Right renal cortex interstitium (tissue), 3 donors: ENCODE data around the gene LMF1. TPM values are rescaled to one million over a fixed set of nuclear protein-coding genes. Genes with fewer than 3 reads are reported as not detected.
"Not testable (repeated sequence)": the region's sequence is repeated elsewhere in the genome, so short reads cannot be mapped to it uniquely, and the experiment has no call there.

Source experiments
- DNase-seq, 3 donors: peaks; one replicate each; pipeline ENCODE4 v3.0.0-alpha.2; 2013; ENCODE audit warnings: low read depth in 3 of 3, low spot score in 2 of 3
- polyA plus RNA-seq, 3 donors: library from polyadenylated mRNA; unstranded; fragments of 120-200 nt; gene quantifications; one replicate each; pipeline ENCODE4 v1.2.1, GENCODE V29; 2013; ENCODE audit not compliant: insufficient read length in 3 of 3

LMF1 gene
- polyA plus RNA-seq, 3 donors, result 13.8 to 16.3 (median 13.9) TPM

DNA sequence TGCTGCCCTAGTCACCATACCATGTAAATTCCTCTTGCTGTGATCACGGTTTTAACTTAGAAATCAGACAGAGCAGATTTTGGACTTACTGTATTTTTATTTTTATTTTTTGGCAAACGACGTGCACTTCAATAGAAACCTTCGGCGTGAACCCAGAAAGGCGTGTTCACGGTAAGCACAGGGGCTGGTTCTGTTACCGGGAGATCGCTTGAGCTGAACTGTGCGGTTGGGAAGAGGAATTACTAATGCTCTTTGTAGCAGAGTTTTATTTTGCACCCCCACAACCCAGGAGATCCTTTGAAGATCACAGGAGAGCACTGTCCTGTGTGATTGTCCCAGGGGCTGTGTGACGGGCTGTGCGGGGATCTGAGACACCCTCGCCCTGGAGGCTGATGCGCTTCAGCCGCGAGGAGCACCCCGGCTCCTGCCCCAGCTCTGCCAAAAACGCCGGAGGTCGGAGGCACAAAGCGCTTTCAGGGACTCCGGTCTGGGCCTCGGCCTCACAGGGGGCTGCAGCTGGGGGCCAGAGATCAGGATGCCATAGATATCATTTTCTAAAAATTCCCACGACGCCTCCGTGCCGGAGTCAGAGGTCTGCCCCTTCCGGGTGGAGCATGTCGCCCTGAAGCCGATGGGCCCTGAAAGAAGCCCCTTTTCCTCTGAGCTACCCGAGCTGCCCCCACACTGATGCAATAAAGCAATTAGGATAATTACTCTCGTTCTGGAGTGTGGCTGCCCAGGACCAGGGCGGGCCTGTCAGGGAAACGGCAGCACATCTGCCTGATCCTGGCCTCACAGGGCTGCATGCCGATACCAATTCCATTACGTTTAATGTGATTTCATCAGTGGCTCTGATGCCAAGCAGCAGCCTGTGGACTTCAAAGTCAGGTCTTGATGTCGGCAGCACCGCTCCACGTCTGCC is 71.8 kb downstream of the LMF1 start:
- no peak for DNase-seq

DNA sequence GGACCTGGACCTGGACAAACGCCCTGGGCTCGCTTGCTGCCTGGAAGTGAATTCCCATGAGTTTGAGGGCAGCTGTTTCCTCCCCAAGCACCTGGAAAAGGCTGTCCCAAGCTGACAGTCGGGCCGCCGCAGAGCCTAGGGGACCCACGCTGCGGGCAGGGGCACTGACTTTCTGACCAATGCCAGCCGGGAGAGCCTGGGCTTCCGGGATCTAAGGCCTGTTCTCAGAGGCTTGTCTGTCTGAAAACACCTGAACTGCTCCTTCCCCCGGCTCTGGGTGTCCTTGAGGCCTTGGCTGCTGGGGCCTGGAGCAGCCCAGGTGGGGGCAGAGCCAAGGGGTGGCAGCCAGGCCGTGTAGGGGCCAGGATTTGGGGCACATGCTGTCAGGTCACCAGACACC is 72.6 kb downstream of the LMF1 start:
- DNase-seq, result no peak

DNA sequence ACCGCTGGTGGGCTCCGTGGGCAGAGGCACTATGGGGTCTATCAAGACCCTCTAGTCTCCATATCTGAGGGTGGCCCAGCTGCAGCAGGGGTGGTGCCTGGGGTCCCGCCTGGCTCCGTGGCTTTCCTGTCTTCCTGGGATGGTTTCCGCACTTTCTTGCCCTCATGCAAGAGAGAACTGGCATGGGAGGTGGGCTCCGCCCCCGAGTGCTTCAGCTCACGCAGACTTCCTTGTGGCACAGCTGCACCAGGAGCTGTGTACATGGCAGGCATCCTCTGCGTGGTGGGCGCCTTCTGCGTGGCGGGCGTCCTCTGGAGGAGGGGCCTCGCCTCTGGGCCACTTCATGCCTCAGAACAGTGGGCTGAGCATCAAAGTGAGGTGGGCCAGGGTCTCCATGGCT is 73.1 kb downstream of the LMF1 start:
- DNase-seq, result no peak

DNA sequence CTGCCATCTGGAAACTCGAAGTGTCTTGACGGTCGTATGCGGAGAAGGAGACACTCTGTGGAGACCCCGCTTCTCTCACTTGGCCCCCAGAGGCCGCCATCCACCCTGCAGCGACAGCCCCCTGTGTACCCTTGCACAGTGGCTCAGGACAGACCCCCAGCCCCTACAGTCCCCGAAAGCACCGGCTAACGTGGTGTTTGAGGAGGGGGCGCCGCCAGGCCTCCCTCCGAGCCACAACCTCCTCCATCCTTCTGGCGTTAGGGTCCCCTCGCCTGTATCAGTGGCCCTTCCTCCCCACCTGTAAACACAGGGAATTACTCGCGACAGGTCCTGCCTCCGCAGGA is 73.6 kb downstream of the LMF1 start:
- DNase-seq, result no peak

DNA sequence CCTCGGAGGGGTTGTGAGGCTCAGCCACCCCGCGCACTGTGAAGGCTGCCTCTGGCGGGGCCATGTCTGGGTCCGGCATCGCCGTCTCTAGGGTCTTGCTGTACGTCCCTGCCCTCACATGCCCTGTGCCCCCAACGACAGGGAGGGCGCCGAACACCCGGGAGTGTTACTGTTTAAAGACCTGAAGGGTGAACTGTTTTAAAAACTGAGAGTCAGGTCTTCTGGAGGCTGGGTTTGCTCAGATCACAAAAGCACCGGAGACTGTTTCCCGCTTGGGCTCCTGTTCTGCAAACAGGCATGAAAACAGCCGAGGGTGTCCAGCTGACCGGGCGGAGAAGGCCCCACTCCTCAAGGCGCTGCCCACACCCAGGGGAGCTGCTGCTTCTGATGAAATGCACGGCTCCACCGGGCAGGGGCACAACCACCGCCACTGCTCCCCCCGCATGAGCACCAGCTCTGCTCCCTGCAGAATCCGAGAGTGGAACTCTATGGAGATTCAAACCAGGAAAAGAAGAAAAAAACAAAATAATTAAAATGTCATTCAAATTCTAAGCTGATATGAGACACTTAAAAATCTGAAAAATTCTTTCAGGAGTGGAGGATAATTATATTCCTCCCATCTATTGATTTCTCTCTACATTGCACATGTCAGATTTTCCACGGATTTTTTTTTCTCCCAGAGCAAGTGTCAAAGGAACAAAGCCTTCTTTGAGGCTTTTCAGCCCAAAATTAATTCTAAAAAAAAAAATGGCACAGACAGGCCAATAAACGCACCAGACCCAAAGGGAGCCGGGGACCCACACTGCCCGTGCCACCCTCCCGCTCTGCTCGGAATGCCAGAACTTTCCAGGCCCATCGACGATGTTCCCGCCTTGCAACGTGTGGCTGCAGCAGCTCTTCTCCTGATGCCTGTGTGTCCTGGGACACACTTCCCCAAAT is 74.3 kb downstream of the LMF1 start:
- DNase-seq, result no peak

DNA sequence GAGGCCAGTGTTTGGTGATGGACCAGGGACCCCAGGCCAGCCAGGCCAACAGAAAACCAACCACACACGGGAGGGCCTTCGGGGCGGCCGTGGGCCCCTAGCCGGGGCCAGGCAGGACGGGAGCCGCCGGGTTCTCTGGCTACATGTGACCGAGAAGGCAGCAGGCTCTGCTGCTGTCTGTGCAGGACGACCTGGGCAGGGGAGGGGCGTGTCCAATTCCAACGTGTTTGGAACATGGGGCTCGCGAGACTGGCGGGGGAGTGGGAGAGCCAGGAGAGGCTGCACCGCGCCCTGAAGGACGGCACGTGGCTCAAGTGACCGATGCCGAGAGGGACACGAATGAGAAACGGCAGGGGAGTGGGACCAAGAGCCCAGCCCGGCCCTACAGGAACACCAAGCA is 75.4 kb downstream of the LMF1 start:
- DNase-seq, result no peak

DNA sequence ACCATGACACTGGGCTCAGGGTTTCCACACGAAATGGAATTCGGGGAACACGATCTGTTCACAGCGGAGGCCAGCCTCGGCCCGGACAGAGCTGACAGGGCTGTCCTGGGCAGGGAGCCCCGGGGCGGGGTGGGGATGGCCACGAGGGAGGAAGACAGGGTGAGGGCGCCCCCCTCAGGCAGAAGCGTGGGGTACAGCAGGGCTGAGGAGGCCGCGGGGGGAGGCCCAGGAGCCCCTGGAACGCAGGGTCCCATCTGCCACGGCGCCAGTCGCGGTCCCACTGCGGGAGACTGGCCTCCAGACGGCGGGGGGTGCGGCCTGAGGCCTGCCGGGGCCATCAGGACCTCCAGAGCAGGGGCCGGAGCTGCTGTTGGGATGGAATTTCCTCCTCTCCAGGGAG is 75.9 kb downstream of the LMF1 start:
- DNase-seq, result no peak

DNA sequence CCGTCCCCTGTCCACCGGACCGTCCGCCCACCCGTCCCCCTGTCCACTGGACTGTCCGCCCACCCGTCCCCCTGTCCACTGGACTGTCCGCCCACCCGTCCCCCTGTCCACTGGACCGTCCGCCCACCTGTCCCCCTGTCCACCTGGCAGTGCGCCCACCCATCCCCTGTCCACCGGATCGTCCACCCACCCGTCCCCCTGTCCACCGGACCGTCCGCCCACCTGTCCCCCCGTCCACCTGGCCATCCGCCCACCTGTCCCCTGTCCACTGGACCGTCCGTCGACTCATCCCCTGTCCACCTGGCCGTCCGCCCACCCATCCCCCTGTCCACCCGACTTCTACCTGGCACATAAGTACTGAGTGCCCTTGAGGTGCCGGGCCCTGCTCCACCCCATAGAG is 76.6 kb downstream of the LMF1 start:
- DNase-seq, result no peak

DNA sequence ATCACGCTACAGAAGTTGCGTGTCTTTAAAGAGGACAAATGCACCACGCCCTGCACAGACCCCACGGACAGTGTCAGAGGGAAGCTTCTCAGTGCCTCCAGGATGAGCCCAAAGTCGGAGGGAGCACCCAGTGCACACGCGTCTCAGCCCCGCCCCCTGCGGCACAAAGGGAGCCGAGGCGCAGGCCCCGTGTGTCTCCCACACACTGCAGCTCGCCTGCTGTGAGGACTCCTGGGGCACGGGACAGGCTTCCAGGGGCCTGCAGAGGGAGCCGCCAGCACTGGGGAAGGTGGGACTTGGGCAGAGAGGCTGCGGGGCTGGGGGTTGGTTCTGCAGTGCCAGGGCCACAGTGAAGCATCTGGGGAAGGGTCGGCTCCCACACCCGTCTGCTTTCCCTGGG is 77.4 kb downstream of the LMF1 start:
- no peak for DNase-seq

DNA sequence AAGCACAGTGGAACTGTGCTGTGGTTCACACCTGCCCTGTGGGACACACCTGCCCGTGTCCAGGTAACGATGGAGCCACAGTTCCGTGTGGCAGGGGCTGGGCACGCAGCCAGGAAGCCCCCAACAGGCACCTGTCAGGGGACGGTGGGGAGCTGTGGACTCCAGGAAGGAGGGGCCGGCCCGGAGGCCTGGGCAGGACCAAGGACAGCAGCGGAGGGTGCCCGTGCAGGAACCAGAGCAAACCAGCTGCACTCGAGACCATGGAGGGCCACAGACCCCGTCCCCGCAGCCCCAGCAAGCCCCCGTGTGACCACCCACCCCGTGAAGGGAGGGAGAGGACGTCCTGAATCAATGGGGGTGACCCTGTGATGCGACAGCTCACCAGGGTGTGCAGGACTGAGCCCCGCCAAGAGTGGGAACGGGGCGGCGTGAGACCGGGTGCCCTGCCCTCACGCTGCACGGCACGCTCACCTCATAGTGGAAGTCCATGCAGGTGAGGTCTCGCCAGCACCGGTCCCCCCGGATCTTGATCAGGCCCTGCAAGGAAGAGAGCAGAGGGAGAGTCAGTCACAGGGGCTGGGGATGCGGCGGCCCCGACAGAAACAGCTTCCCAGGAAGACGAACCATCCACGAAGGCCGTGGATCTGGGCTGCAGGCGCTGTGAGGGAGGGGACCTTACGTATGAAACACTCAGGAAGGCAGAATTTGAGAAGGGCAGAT is 78.1 kb downstream of the LMF1 start:
- DNase-seq, result no peak

DNA sequence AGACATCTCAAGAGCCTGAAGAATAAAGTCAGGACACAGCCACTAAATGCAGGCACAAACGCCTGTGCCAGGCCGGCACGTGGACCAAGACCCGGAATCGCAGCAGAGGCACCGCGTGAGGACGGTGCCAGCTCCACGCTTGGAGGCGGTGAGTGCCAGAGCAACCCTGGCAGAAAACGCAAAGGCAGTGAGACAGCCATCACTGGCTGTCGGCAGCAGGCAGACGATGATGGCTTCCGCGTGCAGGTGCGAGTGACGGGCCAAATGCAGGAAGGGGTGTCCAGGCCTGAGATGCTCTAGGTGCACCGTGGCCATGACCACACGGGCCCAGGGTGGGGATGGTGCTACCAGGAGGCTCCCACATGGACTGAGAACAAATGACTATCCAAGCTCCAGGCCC is 78.8 kb downstream of the LMF1 start:
- DNase-seq, result no peak

DNA sequence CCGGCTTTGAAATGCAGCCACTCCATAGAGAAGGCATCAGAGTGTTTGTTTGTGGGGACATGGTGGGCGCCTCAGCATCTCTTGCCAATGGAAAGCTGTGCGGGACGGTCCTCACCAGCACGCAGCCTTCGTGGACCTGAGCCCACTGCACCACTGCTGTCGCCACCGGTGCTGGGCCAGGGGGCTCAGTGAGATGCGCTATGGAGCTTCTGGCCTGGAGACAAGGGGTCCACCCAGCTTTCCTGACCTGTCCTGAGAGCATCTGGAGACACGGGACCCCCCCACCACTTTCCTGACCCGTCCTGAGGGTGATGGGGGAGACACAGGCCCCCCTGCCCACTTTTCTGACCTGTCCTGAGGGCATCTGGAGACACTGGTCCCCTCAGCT is 79.4 kb downstream of the LMF1 start:
- DNase-seq, result no peak

DNA sequence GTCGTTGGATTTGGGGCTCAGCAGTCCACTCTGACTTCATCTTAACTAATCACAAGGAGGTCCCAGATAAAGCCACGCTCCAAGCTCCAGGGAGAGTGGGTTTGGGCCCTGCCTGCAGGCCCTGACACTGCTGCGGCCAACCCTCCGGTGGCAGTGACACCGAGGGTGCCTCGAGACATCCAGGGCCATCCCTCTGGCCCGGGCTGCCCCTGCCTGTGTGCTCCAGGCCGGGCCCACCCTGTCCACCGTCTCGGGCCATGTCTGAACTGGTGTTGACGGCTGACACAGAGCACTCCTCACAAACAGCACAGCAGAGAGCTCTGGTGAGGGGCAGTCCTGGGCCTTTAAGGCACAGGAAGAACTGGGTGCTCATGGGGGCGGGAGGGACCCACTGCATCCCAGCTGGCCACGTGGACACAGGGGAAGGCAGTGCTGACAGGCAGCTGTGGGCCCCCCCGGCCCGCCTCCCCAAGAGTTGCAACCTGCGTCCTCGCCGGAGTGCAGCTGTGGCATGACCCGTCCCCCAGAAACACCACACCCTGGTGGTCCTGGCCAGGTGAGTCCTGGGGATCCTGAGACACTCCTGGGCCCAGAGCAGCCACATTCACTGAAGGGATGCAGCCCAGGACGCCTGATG is 80.0 kb downstream of the LMF1 start:
- DNase-seq, result no peak

DNA sequence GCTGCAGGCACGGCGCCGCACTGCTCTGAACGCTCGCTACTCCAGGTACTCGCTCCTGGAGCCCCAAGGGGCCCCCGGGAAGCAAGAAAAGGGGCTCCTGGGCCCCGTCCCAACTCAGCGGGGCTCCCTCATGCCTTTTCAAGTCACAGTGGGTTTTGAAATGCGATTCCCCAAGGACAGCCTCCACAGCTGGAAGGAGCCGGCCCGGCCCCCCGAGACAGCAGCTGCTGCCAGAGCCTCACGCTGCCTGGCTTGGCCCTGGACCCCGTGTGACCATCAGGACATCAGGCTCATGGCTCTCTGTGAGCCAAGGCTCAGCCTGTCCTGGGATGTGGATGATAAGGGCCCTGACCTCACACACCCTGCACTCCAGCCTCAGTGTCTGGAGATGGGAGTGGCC is 80.6 kb downstream of the LMF1 start:
- DNase-seq, result no peak

DNA sequence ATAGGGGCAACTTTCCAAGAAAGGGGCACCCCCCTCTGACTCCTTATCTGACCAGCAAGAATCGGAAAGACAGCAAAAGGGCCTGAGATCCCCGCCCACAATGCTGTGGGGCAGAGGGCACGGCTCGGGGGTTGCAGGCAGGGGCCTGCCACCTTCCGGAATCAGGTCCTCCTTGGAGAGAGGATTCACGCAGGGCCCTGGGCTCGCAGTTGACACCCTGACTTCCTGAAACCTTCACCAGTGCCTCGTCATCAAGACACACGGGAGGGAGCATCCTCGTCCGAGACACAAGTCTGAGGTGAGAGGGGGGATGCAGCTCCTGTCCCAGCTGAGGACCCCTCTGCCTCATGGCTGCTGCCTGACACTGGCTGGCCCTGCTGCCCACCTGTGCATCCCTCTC is 81.2 kb downstream of the LMF1 start:
- DNase-seq, result no peak

DNA sequence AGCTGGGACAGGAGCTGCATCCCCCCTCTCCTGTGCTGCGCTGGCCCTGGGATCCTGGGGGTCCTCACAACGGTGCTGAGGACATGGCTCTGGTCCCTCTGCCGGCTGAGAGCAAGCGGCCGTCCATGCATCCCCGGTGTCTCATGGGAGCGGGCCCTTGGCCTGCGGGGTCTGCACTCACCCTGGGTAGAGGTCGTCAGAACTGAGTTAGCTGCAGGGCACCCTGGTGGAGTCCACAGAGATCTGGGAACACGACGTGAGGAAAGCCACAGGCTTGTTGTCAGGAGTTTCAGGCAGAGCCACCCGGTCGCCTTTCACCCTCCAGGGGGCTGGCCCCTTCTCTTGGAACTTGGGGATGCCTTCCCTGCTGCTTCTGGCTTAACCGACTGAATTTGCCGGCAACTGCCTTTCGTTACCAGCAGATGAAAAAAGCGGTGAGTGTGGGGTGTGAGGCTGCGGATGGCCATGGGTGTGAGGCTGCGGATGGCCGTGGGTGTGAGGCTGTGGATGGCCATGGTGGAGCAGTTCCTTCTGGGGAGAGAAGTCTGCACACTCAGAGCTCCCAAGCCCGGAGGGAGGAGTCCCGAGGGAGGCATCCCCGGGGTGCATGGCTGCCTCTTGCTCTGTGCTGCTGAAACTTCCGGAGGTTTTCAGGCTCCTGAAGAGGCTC is 81.7 kb downstream of the LMF1 start:
- no peak for DNase-seq

DNA sequence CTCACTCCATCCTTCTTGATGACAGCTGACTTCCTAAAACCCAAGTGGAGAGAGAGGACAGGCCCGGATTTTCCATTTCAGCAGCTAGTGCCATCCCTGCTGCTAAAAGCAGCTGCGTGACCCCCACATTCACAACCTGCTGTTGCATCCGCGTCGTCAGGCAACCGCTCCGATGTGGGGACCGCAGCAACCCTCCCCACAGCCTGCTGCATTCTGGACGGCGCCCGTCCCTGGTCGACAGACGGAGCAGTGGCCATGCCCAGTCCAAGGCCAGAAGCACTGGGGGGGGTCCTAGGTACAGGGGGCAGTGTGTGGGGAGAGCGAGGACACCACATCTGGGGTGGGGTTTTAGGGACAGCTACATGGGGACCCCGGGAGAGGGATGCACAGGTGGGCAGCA is 82.3 kb downstream of the LMF1 start:
- DNase-seq, result not testable (repeated sequence)

DNA sequence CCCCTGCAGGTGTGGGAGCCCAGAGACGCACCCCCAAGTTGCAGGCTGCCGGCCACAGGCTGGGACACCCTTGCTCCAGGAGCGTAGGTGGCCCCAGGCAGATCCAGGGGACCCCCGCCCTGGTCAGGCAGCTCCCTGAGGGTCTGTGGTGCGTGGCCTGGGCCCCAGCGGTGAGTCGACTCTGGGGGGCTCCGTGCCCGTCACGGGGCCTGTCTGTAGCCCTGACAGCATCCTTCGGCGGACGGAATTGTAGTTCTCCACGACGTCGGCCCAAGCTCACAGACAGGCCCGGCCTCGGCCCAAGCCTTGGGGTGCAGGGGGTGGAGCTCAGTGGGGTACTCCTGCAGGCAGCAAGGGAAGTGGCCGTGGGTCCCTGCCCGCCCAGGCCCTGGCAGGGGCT is 82.9 kb downstream of the LMF1 start:
- DNase-seq, result no peak

DNA sequence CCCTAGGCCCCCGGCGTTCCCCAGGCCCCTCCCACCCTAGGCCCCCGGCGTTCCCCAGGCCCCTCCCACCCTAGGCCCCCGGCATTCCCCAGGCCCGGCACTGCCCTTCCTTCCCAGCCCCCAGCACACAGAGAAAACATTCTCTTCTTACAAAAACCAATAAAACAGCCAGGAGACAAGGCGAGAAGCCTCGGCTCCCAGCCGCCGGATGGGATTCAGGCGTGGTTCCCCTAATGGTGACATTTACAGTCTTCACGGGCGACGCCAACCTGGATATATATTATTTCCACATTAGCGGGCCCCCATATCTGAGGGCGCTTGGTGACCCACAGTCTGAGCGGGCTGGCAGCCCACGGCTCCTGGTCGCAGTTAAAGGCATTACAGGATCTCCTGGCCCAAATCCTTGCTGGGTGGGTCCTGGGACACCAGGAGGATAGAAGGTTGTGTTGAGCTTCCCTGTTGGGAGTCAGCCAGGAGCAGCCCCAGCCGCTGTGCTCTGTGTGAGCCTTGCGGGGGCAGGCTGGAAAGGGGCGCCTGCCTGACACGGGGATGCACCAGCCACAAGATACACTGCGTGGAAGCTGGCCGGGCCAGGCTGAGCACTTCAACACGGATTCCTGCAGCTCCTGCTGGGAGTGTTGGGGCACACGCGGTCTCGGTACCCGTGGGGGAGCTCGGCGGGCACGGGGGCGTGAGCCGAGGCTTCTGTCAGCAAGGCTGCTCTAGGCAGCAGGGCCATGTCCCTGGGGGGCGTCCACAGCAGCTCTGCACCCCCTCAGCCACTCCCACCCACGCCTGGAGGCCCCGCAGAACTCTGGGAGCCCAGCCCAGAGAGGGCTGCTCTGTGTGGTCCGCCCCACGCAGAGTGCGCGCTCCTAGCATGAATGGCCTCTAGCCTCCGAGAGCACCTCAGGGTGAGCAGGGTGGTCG is 83.7 kb downstream of the LMF1 start:
- no peak for DNase-seq
